Vagina (tissue), 2 donors: ENCODE data around the gene SMARCAD1.

Experiments used
- CTCF ChIP-seq, 3 experiments: fragments of 450-650 bp in 2 of 3; fragments of 200-600 bp in 1 of 3; sonication (generic) in 1 of 3; IDR thresholded peaks; one replicate each; pipeline ENCODE4 v1.5.1; 2017 to 2019; ENCODE audit warnings: antibody characterized with exemption in 3 of 3, mild to moderate bottlenecking in 2 of 3, moderate library complexity in 2 of 3
- POLR2A ChIP-seq, 2 donors: fragments of 450-650 bp; IDR thresholded peaks; one replicate each; pipeline ENCODE4 v1.6.1; 2017; ENCODE audit warnings: antibody characterized with exemption in 2 of 2, mild to moderate bottlenecking in 2 of 2, moderate library complexity in 2 of 2
- POLR2AphosphoS5 ChIP-seq, 2 donors: sonication (generic); formaldehyde crosslinking; IDR thresholded peaks; one replicate each; pipeline ENCODE4 v1.9.0; 2017; ENCODE audit warnings: antibody characterized with exemption in 2 of 2, mild to moderate bottlenecking in 2 of 2, low read depth in 1 of 2; ENCODE audit not compliant: insufficient read depth in 1 of 2

GRCh38 chr4:94284889-94285288 is 77.2 kb downstream of the SMARCAD1 start:
- TF ChIP-seq CTCF (IDR thresholded peaks at IDR 0.05) (no peak), POLR2AphosphoS5 (IDR thresholded peaks at IDR 0.05; ENCODE audit: insufficient read depth in 1 of 2, low read depth in 1 of 2) (no peak), POLR2A (IDR thresholded peaks at IDR 0.05) (no peak)
